ENCODE measurements around the gene RPL13A. TPM values are rescaled to one million over a fixed set of nuclear protein-coding genes. Genes with fewer than 3 reads are reported as not detected.
A peak's percentile ranks its signal among the peaks of the same experiment; 100 is the strongest.
"Not testable (repeated sequence)": the region's sequence is repeated elsewhere in the genome, so short reads cannot be mapped to it uniquely, and the experiment has no call there.

Gene RPL13A
- total and polyA plus RNA-seq, 8 donors: 1,459 to 2,866 (median 2,024) TPM

DNA sequence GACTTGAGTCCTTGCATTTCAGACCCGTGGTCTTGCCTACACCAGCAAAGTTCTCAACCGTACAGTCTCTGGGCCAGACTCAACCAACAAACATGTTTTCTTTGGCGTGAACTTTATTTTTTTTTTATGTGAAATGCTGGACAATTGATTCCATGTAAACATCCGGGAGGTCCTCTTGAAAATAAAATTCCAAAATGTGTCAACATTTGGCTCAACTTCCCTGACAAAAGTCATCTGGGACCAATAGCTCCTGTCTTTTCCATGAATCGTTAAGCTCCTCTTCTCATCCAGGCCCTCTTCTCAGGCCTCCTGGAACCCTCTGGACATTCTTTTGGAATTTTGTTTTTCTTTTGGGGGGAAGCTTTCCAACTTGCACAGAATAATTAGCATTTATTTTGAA is 31.6 kb upstream of the RPL13A start:
- FAIRE-seq (no peak), ATAC-seq (no peak), DNase-seq (no peak)
- WGBS, 2 donors: 70 to 82% methylated on average over 5 of the region's 5 CpGs
- Histone ChIP-seq H3K36me3 (peaks cover 0 to 12% (median 0%) of the 10 kb centered on the region in 3 donors), H3K27me3 (no peaks in the 10 kb centered on the region), H3K4me1 (peaks cover 0 to 4% (median 0%) of the 10 kb centered on the region in 3 donors), H3K9me3 (no peaks in the 10 kb centered on the region), H3K4me3 (no peak overlapping the region), H3K27ac (no peak overlapping the region)
- intact Hi-C loops (cut with DNase I): no loop called here
- TF ChIP-seq, protein P1, sequence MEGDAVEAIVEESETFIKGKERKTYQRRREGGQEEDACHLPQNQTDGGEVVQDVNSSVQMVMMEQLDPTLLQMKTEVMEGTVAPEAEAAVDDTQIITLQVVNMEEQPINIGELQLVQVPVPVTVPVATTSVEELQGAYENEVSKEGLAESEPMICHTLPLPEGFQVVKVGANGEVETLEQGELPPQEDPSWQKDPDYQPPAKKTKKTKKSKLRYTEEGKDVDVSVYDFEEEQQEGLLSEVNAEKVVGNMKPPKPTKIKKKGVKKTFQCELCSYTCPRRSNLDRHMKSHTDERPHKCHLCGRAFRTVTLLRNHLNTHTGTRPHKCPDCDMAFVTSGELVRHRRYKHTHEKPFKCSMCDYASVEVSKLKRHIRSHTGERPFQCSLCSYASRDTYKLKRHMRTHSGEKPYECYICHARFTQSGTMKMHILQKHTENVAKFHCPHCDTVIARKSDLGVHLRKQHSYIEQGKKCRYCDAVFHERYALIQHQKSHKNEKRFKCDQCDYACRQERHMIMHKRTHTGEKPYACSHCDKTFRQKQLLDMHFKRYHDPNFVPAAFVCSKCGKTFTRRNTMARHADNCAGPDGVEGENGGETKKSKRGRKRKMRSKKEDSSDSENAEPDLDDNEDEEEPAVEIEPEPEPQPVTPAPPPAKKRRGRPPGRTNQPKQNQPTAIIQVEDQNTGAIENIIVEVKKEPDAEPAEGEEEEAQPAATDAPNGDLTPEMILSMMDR (IDR thresholded peaks at IDR 0.05): no peak

DNA sequence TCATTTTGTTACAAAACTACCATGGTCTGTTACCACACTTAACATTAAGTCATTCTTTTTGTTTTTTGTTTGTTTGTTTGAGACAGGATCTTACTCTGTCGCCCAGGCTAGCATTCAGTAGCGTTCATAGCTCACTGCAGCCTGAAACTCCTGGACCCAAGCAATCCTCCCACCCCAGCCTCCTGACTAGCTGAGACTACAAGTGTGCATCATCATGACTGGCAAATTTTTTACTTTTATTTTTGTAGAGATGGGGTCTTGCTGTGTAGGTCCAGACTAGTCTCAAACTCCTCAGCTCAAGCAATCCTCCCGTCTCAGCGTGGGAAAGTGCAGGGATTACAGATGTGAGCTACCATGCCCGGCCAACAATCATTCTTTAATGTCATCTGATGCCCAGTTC is 31.1 kb upstream of the RPL13A start:
- ATAC-seq (no peak), DNase-seq (no peak), FAIRE-seq (no peak)
- Histone ChIP-seq H3K9me3 (no peaks in the 10 kb centered on the region), H3K4me3 (no peak overlapping the region), H3K27ac (peak overlapping the region in 1 of 4 donors; percentile 41), H3K27me3 (no peaks in the 10 kb centered on the region), H3K36me3 (peaks cover 0 to 12% (median 0%) of the 10 kb centered on the region in 3 donors), H3K4me1 (peaks cover 0 to 4% (median 0%) of the 10 kb centered on the region in 3 donors)
- WGBS, 2 donors: 86 to 92% methylated on average over 5 of the region's 5 CpGs
- TF ChIP-seq, protein P1 (IDR thresholded peaks at IDR 0.05): no peak
- intact Hi-C loops (cut with DNase I): no loop called here

DNA sequence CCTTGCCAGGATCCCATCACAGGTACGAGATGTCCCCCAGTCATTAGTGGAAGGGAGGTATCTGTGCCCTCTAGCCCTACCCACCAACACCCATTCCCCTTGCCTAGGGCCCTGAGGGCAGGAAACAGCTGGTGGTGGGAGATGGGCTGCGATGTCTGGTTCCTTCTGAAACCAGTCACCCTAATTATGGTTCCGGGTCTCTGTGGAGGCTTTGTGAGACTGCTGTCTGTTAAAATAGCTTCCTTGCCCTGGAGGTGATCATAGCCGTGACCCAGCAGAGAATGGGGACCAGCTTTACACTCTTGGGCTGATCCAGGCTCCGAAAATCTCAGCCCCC is 28.9 kb upstream of the RPL13A start:
- no peaks in the 10 kb centered on the region for H3K27me3 ChIP-seq
- H3K36me3 ChIP-seq: peaks cover 0 to 12% (median 0%) of the 10 kb centered on the region in 3 donors
- H3K27ac ChIP-seq: peak overlapping the region in 1 of 4 donors; percentile 5
- whole genome bisulfite sequencing, 2 donors: 93 to 95% methylated on average over 5 of the region's 5 CpGs
- DNase-seq (no peak), FAIRE-seq (no peak), ATAC-seq (no peak)
- intact Hi-C loops (cut with DNase I): no loop called here
- TF ChIP-seq, protein P1 (IDR thresholded peaks at IDR 0.05): no peak
- H3K4me3 ChIP-seq: no peak overlapping the region
- H3K9me3 ChIP-seq: no peaks in the 10 kb centered on the region
- peaks cover 0 to 4% (median 0%) of the 10 kb centered on the region in 3 donors for H3K4me1 ChIP-seq

DNA sequence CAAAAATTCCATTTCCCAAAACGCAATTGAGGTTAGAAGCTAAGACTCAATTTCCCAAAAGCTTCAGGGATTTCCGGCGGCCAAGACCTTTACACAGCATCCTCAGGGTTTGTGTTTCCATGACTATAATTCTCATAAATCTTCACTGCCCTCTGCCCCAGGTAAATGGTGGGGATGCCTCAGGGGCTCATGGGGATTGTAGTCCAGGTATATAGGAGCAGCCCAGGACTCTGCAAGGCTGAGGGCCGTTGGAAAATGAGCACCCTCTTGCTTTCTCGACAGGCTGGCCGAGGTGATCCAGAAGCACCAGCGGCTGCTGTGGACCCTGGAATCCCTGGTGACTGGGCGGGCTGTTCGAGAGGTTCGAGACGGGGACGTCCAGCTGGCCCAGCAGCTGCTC is 28.0 kb upstream of the RPL13A start:
- Histone ChIP-seq H3K36me3 (peaks cover 0 to 12% (median 0%) of the 10 kb centered on the region in 3 donors), H3K4me3 (no peak overlapping the region), H3K27me3 (no peaks in the 10 kb centered on the region), H3K9me3 (no peaks in the 10 kb centered on the region), H3K4me1 (peaks cover 0 to under 1% (median 0%) of the 10 kb centered on the region in 3 donors), H3K27ac (no peak overlapping the region)
- TF ChIP-seq, protein P1 (IDR thresholded peaks at IDR 0.05): no peak
- no peak for DNase-seq
- no peak for FAIRE-seq
- ATAC-seq: no peak
- intact Hi-C loops (cut with DNase I): no loop called here
- 91 to 92% methylated on average over 12 of the region's 12 CpGs for WGBS, 2 donors

DNA sequence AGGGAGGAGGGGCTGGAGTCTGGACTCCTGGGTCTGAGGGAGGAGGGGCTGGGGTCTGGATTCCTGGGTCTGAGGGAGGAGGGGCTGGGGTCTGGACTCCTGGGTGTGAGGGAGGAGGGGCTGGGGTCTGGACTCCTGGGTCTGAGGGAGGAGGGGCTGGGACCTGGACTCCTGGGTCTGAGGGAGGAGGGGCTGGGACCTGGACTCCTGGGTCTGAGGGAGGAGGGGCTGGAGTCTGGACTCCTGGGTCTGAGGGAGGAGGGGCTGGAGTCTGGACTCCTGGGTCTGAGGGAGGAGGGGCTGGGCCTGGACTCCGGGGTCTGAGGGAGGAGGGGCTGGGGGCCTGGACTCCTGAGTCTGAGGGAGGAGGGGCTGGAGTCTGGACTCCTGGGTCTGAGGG is 26.3 kb upstream of the RPL13A start:
- ATAC-seq; H3K27me3 ChIP-seq; DNase-seq; H3K9me3 ChIP-seq; intact Hi-C loops (cut with DNase I); FAIRE-seq; H3K4me3 ChIP-seq; H3K27ac ChIP-seq; H3K4me1 ChIP-seq: not testable (repeated sequence)
- peaks cover 0 to 12% (median 0%) of the 10 kb centered on the region in 3 donors for H3K36me3 ChIP-seq
- WGBS, 2 donors: 0% methylated on average over 1 of the region's 1 CpG; no CpG with 5 or more reads in 1 of the 2 donors
